HL-60 (cell line): ENCODE results near the gene SGPP2.
"Not testable (repeated sequence)": the region's sequence is repeated elsewhere in the genome, so short reads cannot be mapped to it uniquely, and the experiment has no call there.

Experiments used
- DNase-seq, 2 experiments: peaks; one replicate each; pipeline ENCODE4 v3.0.0-alpha.2; 2010 to 2020; ENCODE audit warnings: low read depth in 1 of 2, low spot score in 1 of 2
- H3K27ac ChIP-seq: fragments of 250-450 bp; sonication (Bioruptor Pico); replicated peaks from 2 replicates; pipeline ENCODE4 v1.5.1; 2020; ENCODE audit warnings: mild to moderate bottlenecking, moderate library complexity
- H3K27me3 ChIP-seq: fragments of 250-450 bp; sonication (Bioruptor Pico); 2 replicates; pipeline ENCODE4 v1.5.1; 2021; ENCODE audit warnings: mild to moderate bottlenecking, moderate library complexity; ENCODE audit not compliant: insufficient read depth, poor library complexity, severe bottlenecking
- H3K4me3 ChIP-seq: replicated peaks from 2 replicates; pipeline ENCODE4 v1.5.1; 2011; ENCODE audit warnings: mild to moderate bottlenecking, control low read depth, low read length; ENCODE audit not compliant: insufficient read depth
- CTCF ChIP-seq: IDR thresholded peaks from one replicate; pipeline ENCODE4 v1.5.1; 2011; ENCODE audit warnings: low read length, control low read depth, inconsistent platforms; ENCODE audit not compliant: insufficient read depth
- GABPA ChIP-seq: IDR thresholded peaks from 2 replicates; pipeline ENCODE4 v1.6.1; 2012; ENCODE audit warnings: low read depth
- POLR2AphosphoS5 ChIP-seq: IDR thresholded peaks from 2 replicates; pipeline ENCODE4 v1.6.1; 2012; ENCODE audit warnings: low read depth
- REST ChIP-seq: IDR thresholded peaks from 2 replicates; pipeline ENCODE4 v1.6.1; 2012; ENCODE audit warnings: low read depth; ENCODE audit not compliant: insufficient replicate concordance
- SPI1 ChIP-seq: IDR thresholded peaks from 2 replicates; pipeline ENCODE4 v1.6.1; 2012; ENCODE audit warnings: low read depth, mild to moderate bottlenecking, borderline replicate concordance

SGPP2 gene

GRCh38 chr2:222408684-222409083 is 15.7 kb upstream of the SGPP2 start:
- no peak for TF ChIP-seq CTCF
- TF ChIP-seq SPI1 = no peak
- no peak for TF ChIP-seq GABPA
- no peak for TF ChIP-seq POLR2AphosphoS5
- TF ChIP-seq REST = no peak
- H3K4me3 ChIP-seq = no peak overlapping the region
- no peaks in the 10 kb centered on the region for H3K27me3 ChIP-seq
- no peak for DNase-seq
- no peak overlapping the region for H3K27ac ChIP-seq

- H3K4me3 ChIP-seq = no peak overlapping the region
- no peak for DNase-seq
- H3K27me3 ChIP-seq = no peaks in the 10 kb centered on the region
- TF ChIP-seq SPI1 (no peak), CTCF (no peak), GABPA (no peak), REST (no peak), POLR2AphosphoS5 (no peak)
- no peak overlapping the region for H3K27ac ChIP-seq
These were observed 13.8 kb upstream of the SGPP2 start for GRCh38 chr2:222410534-222410933.

GRCh38 chr2:222412334-222412733 is 12.0 kb upstream of the SGPP2 start:
- not testable (repeated sequence) for H3K4me3 ChIP-seq, DNase-seq, H3K27me3 ChIP-seq, H3K27ac ChIP-seq

GRCh38 chr2:222413295-222413911 is 10.9 kb upstream of the SGPP2 start:
- no peak for DNase-seq
- Histone ChIP-seq H3K4me3 (no peak overlapping the region), H3K27ac (no peak overlapping the region), H3K27me3 (no peaks in the 10 kb centered on the region)
- TF ChIP-seq CTCF = no peak
- no peak for TF ChIP-seq GABPA
- no peak for TF ChIP-seq REST
- no peak for TF ChIP-seq SPI1
- TF ChIP-seq POLR2AphosphoS5 = no peak
